ENCODE data around the gene PPL. TPM values are rescaled to one million over a fixed set of nuclear protein-coding genes. Genes with fewer than 3 reads are reported as not detected.

The PPL gene
- total and polyA plus RNA-seq, 2 donors (not counting 3 experiments of a cell fraction or from before 2014, with no cell fraction given) = 0.07 to 0.20 TPM

DNA sequence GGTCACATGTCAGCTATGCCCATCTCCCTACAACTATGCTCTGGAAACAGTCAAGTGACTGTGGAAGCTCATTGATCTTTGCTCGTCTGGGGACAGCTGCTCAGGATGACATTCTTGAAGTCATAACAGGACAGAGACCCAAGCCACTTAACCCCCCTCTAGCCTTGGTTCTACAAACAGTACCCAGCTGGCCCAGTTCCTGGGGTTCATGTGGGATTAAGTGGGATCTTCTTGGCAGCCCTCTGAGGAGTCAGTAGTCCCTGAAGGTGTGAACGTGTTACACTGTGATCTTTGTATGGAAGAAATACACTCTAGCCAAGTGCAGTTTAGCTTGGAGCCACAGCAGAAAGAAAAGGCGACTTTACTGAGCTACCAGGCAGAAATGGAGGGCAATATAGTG is 63.9 kb downstream of the PPL start:
- peaks cover 28 to 57% of the 10 kb centered on the region in 2 experiments for H3K36me3 ChIP-seq (ENCODE audit: control insufficient read depth in 2 of 2, extremely low read depth in 1 of 2, insufficient read depth in 2 of 2, low read length in 2 of 2)
- TF ChIP-seq EZH2 (IDR thresholded peaks at IDR 0.05; ENCODE audit: borderline replicate concordance, low read depth, low read length, severe bottlenecking) (no peak), MYC (IDR thresholded peaks at IDR 0.05; ENCODE audit: low read depth, low read length) (no peak), FOS (IDR thresholded peaks at IDR 0.05; ENCODE audit: borderline replicate concordance, insufficient read depth, low read length) (no peak), GATA2 (IDR thresholded peaks at IDR 0.05; ENCODE audit: insufficient read depth, insufficient read length, low read depth, low read length) (no peak), POLR2A (IDR thresholded peaks at IDR 0.05; ENCODE audit: low read depth, low read length) (no peak), JUN (IDR thresholded peaks at IDR 0.05; ENCODE audit: borderline replicate concordance, insufficient read depth, insufficient read length, low read depth) (no peak), POLR2AphosphoS5 (IDR thresholded peaks at IDR 0.05; ENCODE audit: insufficient read depth, low read depth, low read length) (no peak)
- TF ChIP-seq, protein P1, sequence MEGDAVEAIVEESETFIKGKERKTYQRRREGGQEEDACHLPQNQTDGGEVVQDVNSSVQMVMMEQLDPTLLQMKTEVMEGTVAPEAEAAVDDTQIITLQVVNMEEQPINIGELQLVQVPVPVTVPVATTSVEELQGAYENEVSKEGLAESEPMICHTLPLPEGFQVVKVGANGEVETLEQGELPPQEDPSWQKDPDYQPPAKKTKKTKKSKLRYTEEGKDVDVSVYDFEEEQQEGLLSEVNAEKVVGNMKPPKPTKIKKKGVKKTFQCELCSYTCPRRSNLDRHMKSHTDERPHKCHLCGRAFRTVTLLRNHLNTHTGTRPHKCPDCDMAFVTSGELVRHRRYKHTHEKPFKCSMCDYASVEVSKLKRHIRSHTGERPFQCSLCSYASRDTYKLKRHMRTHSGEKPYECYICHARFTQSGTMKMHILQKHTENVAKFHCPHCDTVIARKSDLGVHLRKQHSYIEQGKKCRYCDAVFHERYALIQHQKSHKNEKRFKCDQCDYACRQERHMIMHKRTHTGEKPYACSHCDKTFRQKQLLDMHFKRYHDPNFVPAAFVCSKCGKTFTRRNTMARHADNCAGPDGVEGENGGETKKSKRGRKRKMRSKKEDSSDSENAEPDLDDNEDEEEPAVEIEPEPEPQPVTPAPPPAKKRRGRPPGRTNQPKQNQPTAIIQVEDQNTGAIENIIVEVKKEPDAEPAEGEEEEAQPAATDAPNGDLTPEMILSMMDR (IDR thresholded peaks at IDR 0.05; ENCODE audit: extremely low read depth in 1 of 2, insufficient read depth in 1 of 2, low read depth in 1 of 2, low read length in 2 of 2) = no peak
- TF ChIP-seq, protein P2, sequence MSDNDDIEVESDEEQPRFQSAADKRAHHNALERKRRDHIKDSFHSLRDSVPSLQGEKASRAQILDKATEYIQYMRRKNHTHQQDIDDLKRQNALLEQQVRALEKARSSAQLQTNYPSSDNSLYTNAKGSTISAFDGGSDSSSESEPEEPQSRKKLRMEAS (IDR thresholded peaks at IDR 0.05; ENCODE audit: insufficient read depth, insufficient read length) = no peak
- FAIRE-seq = no peak
- peaks cover 13% of the 10 kb centered on the region for H3K79me2 ChIP-seq (ENCODE audit: control insufficient read depth, insufficient read depth, low read length)
- H3K4me3 ChIP-seq (replicated peaks in 1 of 3; ENCODE audit: insufficient read depth in 1 of 3, low read depth in 1 of 3, low read length in 3 of 3) = no peak overlapping the region
- H4K20me1 ChIP-seq (replicated peaks; ENCODE audit: control insufficient read depth, extremely low read depth, insufficient read depth, low read length) = no peaks in the 10 kb centered on the region
- intact Hi-C loops (cut with micrococcal nuclease) = no loop called here
- ChIA-PET CTCF (interaction anchor here (1.2 to 1.3 kb wide), 2 partner anchors 16 to 84 kb away, joined by 3 read pairs; no protein-coding TSS in a partner anchor), POLR2A (no interaction called here)
- no TSS peak for BruUV-seq (replicated peaks)
- H3K9me3 ChIP-seq (replicated peaks; ENCODE audit: control insufficient read depth, insufficient read depth, low read length) = no peaks in the 10 kb centered on the region
- H2AFZ ChIP-seq (ENCODE audit: low read depth, low read length) = no peak overlapping the region
- no peak overlapping the region for H3K27ac ChIP-seq (ENCODE audit: insufficient read depth, low read depth, low read length)
- DNase-seq (ENCODE audit: low read depth, low spot score) = no peak
- H3K9me1 ChIP-seq (replicated peaks; ENCODE audit: control insufficient read depth, extremely low read depth, insufficient read depth, low read length) = no peaks in the 10 kb centered on the region
- no peak overlapping the region for H3K9ac ChIP-seq (replicated peaks; ENCODE audit: extremely low read depth, insufficient read depth, low read length)
- no peaks in the 10 kb centered on the region for H3K27me3 ChIP-seq (ENCODE audit: control insufficient read depth in 2 of 2, insufficient read depth in 2 of 2, low read length in 2 of 2)
- H3K4me2 ChIP-seq (ENCODE audit: insufficient read depth, low read length) = no peak overlapping the region
- dilution Hi-C loops (cut with MboI; ENCODE audit: extremely low pct_ligation_motif_present, low sequenced_read_pairs) = no loop called here
- no peaks in the 10 kb centered on the region for H3K4me1 ChIP-seq (ENCODE audit: control insufficient read depth, extremely low read depth, insufficient read depth, low read length)
